ENCODE data around the gene OR2V1. TPM values are rescaled to one million over a fixed set of nuclear protein-coding genes. Genes with fewer than 3 reads are reported as not detected.
"Not testable (repeated sequence)": the region's sequence is repeated elsewhere in the genome, so short reads cannot be mapped to it uniquely, and the experiment has no call there.

Gene OR2V1
- total RNA-seq, 2 experiments from 2014 or later: not detected

DNA sequence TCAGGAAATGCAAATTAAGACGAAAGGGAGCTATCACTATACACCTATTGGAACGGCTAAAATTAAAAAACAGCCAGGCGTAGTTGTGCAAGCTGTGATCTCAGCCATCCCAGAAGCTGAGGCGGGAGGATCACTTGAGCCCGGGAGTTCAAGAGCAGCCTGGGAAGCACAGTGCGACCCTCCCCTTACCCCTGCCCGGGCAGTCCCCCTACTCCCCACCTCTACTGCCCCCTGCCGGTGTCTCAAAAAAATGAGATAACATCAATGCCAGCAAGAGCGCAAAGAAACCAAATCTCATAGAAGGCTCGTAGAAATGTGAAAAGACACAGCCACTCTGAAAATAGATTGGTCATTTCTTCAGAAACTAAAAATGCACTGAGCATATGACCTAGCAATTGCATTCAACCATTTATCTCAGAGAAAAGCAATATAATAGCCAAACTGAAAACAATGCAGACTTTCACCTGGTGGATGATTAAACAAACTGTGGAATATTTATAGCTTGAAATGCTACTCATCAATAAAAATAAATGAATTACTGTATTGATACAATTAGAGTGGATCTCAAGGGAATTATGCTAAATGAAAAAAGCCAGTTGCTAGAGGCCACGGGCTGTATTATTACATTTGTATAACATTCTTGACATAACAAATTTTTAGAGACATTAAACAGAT, 37.0 kb upstream of the OR2V1 start:
- Mint-ChIP-seq H3K27me3 (peaks cover 18% of the 10 kb centered on the region), H3K4me3 (peak overlapping the region; percentile 14), H3K36me3 (no peaks in the 10 kb centered on the region), H3K27ac (no peak overlapping the region), H3K9me3 (no peaks in the 10 kb centered on the region), H3K4me1 (peaks cover 60% of the 10 kb centered on the region)
- DNase-seq: peak; percentile 49
- ATAC-seq (ENCODE audit: low read depth): no peak
- POLR2A ChIA-PET: interaction anchor here (1.0 kb wide), 1 partner anchor 49 kb away, joined by 3 read pairs; no protein-coding TSS in a partner anchor

- H3K9me3 Mint-ChIP-seq: no peaks in the 10 kb centered on the region
- DNase-seq: no peak
- peaks cover 54% of the 10 kb centered on the region for H3K4me1 Mint-ChIP-seq
- no peak overlapping the region for H3K27ac Mint-ChIP-seq
- H3K36me3 Mint-ChIP-seq: no peaks in the 10 kb centered on the region
- POLR2A ChIA-PET: no interaction called here
- no peak for ATAC-seq (ENCODE audit: low read depth)
- H3K27me3 Mint-ChIP-seq: peaks cover 18% of the 10 kb centered on the region
- H3K4me3 Mint-ChIP-seq: no peak overlapping the region
These were observed 36.1 kb upstream of the OR2V1 start for GRCh38 chr5:181166812-181167733.

DNA sequence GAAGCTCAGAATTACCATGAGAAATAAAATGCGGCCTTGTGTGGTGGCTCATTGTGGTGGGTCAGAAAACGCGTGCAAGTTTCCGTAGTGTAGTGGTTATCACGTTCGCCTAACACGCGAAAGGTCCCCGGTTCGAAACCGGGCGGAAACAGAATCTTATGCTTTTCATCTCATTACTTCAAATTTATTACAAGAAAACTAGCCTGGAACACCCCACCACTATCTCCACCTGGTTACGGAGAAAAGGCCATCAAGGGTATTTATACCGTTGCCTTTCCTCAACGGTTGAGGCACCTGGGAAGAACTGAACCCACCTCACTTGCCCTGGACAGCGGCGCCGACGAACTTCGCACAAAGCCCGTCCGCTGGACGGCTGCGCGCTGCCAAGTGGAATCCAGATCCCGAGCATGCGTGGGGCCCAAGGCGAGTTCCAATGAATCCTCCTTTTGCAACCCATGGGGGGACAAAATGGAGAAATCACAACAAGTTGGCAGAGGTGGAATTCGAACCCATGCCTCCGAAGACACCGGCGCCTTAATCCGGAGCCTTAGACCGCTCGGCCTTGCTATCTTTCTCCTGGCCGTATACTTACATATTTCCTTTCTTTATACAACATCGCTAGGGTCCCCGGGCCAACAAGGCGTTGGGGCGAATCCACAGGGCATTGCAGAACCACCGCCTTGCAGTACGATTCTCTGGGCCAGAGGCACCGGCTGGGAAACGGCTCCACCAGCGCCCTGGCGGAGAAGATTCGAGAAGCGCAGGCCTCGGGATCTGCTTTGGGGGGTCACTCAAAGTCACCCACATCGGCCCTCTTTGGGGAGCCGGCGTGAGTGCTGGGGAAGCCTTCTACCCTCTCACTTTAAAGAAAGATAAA, 33.3 kb upstream of the OR2V1 start:
- Mint-ChIP-seq H3K4me3 (peak overlapping the region; percentile 73), H3K27me3 (peaks cover 15% of the 10 kb centered on the region), H3K27ac (peak overlapping the region; percentile 90), H3K9me3 (no peaks in the 10 kb centered on the region), H3K36me3 (no peaks in the 10 kb centered on the region), H3K4me1 (peaks cover 44% of the 10 kb centered on the region)
- POLR2A ChIA-PET: interaction anchor here (1.0 to 1.3 kb wide), 3 partner anchors 9 to 304 kb away, joined by 4 to 6 read pairs (median 5); partner anchors contain the start of gene TRIM52
- no peak for DNase-seq
- ATAC-seq (ENCODE audit: low read depth): no peak

- Mint-ChIP-seq H3K27ac (peak overlapping the region; percentile 90), H3K36me3 (no peaks in the 10 kb centered on the region), H3K27me3 (peaks cover 8% of the 10 kb centered on the region), H3K9me3 (no peaks in the 10 kb centered on the region), H3K4me3 (peak overlapping the region; percentile 73), H3K4me1 (peaks cover 41% of the 10 kb centered on the region)
- POLR2A ChIA-PET: interaction anchor here (1.3 kb wide), 2 partner anchors 9 to 97 kb away, joined by 4 to 6 read pairs; partner anchors contain the start of gene TRIM52
- ATAC-seq (ENCODE audit: low read depth) (no peak), DNase-seq (no peak)
These were observed 32.6 kb upstream of the OR2V1 start for GRCh38 chr5:181163487-181164075.

GRCh38 chr5:181161534-181162175, 30.7 kb upstream of the OR2V1 start:
- POLR2A ChIA-PET: interaction anchor here (1.2 kb wide), 2 partner anchors 11 to 29 kb away, joined by 3 to 4 read pairs; no protein-coding TSS in a partner anchor
- no peaks in the 10 kb centered on the region for H3K36me3 Mint-ChIP-seq
- peaks cover 31% of the 10 kb centered on the region for H3K4me1 Mint-ChIP-seq
- peaks cover 7% of the 10 kb centered on the region for H3K27me3 Mint-ChIP-seq
- no peak for DNase-seq
- peak overlapping the region; percentile 82 for H3K4me3 Mint-ChIP-seq
- no peaks in the 10 kb centered on the region for H3K9me3 Mint-ChIP-seq
- peak; percentile 3 for ATAC-seq (ENCODE audit: low read depth)
- H3K27ac Mint-ChIP-seq: peak overlapping the region; percentile 95

DNA sequence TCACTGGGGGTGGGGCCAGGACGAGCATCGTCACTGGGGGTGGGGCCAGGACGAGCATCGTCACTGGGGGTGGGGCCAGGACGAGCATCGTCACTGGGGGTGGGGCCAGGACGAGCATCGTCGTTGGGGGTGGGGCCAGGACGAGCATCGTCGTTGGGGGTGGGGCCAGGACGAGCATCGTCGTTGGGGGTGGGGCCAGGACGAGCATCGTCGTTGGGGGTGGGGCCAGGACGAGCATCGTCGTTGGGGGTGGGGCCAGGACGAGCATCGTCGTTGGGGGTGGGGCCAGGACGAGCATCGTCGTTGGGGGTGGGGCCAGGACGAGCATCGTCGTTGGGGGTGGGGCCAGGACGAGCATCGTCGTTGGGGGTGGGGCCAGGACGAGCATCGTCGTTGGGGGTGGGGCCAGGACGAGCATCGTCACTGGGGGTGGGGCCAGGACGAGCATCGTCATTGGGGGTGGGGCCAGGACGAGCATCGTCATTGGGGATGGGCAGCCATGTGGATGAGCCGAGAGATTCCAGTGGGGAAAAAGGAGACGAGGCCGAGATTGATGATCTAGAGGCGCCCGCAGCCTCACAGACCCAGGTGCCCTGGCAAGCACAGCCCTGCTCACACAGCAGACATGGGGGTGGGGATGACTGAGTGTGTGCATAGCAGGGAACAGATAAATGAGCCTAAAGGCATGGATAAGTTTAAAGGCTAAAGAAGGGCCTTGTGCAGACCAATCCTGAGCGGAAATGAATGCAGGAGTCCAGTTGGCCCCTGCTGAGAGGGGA, 30.0 kb upstream of the OR2V1 start:
- DNase-seq (peak; percentile 71), ATAC-seq (ENCODE audit: low read depth) (peak; percentile 29)
- H3K27ac Mint-ChIP-seq: peak overlapping the region; percentile 95
- H3K27me3 Mint-ChIP-seq, H3K9me3 Mint-ChIP-seq, H3K36me3 Mint-ChIP-seq: not testable (repeated sequence)
- peak overlapping the region; percentile 82 for H3K4me3 Mint-ChIP-seq
- POLR2A ChIA-PET: interaction anchor here (1.0 to 1.2 kb wide), 5 partner anchors 10 to 29 kb away, joined by 3 to 4 read pairs (median 3); no protein-coding TSS in a partner anchor
- peaks cover 34% of the 10 kb centered on the region for H3K4me1 Mint-ChIP-seq

- H3K27ac Mint-ChIP-seq: peak overlapping the region; percentile 93
- DNase-seq (peak; percentile 75), ATAC-seq (ENCODE audit: low read depth) (peak; percentile 69)
- no peaks in the 10 kb centered on the region for H3K9me3 Mint-ChIP-seq
- POLR2A ChIA-PET: interaction anchor here (1.0 to 1.1 kb wide), 3 partner anchors 11 to 13 kb away, joined by 3 to 4 read pairs (median 3); no protein-coding TSS in a partner anchor
- peak overlapping the region; percentile 80 for H3K4me3 Mint-ChIP-seq
- H3K36me3 Mint-ChIP-seq: no peaks in the 10 kb centered on the region
- no peaks in the 10 kb centered on the region for H3K27me3 Mint-ChIP-seq
- H3K4me1 Mint-ChIP-seq: peaks cover 32% of the 10 kb centered on the region
These were observed 29.3 kb upstream of the OR2V1 start for GRCh38 chr5:181160152-181160754.

- peaks cover 3% of the 10 kb centered on the region for H3K9me3 Mint-ChIP-seq
- POLR2A ChIA-PET: interaction anchor here (1.0 to 1.1 kb wide), 3 partner anchors 11 to 14 kb away, joined by 3 to 4 read pairs (median 3); no protein-coding TSS in a partner anchor
- peaks cover 32% of the 10 kb centered on the region for H3K4me1 Mint-ChIP-seq
- ATAC-seq (ENCODE audit: low read depth) (peak; percentile 72), DNase-seq (peak; percentile 95)
- peak overlapping the region; percentile 88 for H3K27ac Mint-ChIP-seq
- H3K36me3 Mint-ChIP-seq: no peaks in the 10 kb centered on the region
- H3K27me3 Mint-ChIP-seq: no peaks in the 10 kb centered on the region
- H3K4me3 Mint-ChIP-seq: peak overlapping the region; percentile 72
These were observed 28.6 kb upstream of the OR2V1 start for GRCh38 chr5:181159286-181160151.

- Mint-ChIP-seq H3K9me3 (peaks cover 3% of the 10 kb centered on the region), H3K27me3 (no peaks in the 10 kb centered on the region), H3K4me1 (peaks cover 34% of the 10 kb centered on the region), H3K36me3 (no peaks in the 10 kb centered on the region), H3K4me3 (no peak overlapping the region), H3K27ac (no peak overlapping the region)
- no peak for ATAC-seq (ENCODE audit: low read depth)
- DNase-seq: no peak
- POLR2A ChIA-PET: no interaction called here
These were observed 27.9 kb upstream of the OR2V1 start for GRCh38 chr5:181158869-181159268.

GRCh38 chr5:181156758-181157157, 25.8 kb upstream of the OR2V1 start:
- ATAC-seq (ENCODE audit: low read depth) (peak; percentile 29), DNase-seq (no peak)
- peaks cover 26% of the 10 kb centered on the region for H3K4me1 Mint-ChIP-seq
- H3K27me3 Mint-ChIP-seq: no peaks in the 10 kb centered on the region
- H3K4me3 Mint-ChIP-seq: no peak overlapping the region
- POLR2A ChIA-PET: no interaction called here
- H3K36me3 Mint-ChIP-seq: no peaks in the 10 kb centered on the region
- peak overlapping the region; percentile 39 for H3K27ac Mint-ChIP-seq
- peaks cover 3% of the 10 kb centered on the region for H3K9me3 Mint-ChIP-seq

Measured in activated naive CD8-positive, alpha-beta T cell treated with anti-CD3 and anti-CD28 coated beads, Interleukin-2, amount 10 ng/mL, durations not matched to agents 7 days and 5 days (primary cell).